22Rv1 (cell line): ENCODE results near the gene KIAA1671.

Experiments
- ZFX ChIP-seq: fragments of 450-650 bp; IDR thresholded peaks from 2 replicates; pipeline ENCODE4 v1.6.1; 2017; ENCODE audit warnings: antibody characterized with exemption, borderline replicate concordance
- TF ChIP-seq, protein P1 (sequence below): fragments of 450-650 bp; IDR thresholded peaks from 2 replicates; pipeline ENCODE4 v1.5.1; 2017; ENCODE audit warnings: mild to moderate bottlenecking

GRCh38 chr22:25064894-25065560 is 112.5 kb downstream of the KIAA1671 start:
- TF ChIP-seq, protein P1, sequence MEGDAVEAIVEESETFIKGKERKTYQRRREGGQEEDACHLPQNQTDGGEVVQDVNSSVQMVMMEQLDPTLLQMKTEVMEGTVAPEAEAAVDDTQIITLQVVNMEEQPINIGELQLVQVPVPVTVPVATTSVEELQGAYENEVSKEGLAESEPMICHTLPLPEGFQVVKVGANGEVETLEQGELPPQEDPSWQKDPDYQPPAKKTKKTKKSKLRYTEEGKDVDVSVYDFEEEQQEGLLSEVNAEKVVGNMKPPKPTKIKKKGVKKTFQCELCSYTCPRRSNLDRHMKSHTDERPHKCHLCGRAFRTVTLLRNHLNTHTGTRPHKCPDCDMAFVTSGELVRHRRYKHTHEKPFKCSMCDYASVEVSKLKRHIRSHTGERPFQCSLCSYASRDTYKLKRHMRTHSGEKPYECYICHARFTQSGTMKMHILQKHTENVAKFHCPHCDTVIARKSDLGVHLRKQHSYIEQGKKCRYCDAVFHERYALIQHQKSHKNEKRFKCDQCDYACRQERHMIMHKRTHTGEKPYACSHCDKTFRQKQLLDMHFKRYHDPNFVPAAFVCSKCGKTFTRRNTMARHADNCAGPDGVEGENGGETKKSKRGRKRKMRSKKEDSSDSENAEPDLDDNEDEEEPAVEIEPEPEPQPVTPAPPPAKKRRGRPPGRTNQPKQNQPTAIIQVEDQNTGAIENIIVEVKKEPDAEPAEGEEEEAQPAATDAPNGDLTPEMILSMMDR, result no peak
- TF ChIP-seq ZFX, result no peak
